NCI-H460 (cell line): ENCODE data around the gene XRCC3. TPM values are rescaled to one million over a fixed set of nuclear protein-coding genes. Genes with fewer than 3 reads are reported as not detected.
"Not testable (repeated sequence)": the region's sequence is repeated elsewhere in the genome, so short reads cannot be mapped to it uniquely, and the experiment has no call there.

Experiments
- DNase-seq: peaks from one replicate; pipeline ENCODE4 v3.0.0-alpha.2; 2016; ENCODE audit warnings: low read depth; ENCODE audit errors: extremely low read depth
- total RNA-seq: library from RNA; depleted of rRNA; stranded (reverse); fragments of >200 nt; shearing (Covaris generic); gene quantifications from 2 replicates; pipeline ENCODE4 v1.2.3, GENCODE V29; 2014

Gene XRCC3
- total RNA-seq, 1 experiment from 2014 or later, result 28.6 TPM

DNA sequence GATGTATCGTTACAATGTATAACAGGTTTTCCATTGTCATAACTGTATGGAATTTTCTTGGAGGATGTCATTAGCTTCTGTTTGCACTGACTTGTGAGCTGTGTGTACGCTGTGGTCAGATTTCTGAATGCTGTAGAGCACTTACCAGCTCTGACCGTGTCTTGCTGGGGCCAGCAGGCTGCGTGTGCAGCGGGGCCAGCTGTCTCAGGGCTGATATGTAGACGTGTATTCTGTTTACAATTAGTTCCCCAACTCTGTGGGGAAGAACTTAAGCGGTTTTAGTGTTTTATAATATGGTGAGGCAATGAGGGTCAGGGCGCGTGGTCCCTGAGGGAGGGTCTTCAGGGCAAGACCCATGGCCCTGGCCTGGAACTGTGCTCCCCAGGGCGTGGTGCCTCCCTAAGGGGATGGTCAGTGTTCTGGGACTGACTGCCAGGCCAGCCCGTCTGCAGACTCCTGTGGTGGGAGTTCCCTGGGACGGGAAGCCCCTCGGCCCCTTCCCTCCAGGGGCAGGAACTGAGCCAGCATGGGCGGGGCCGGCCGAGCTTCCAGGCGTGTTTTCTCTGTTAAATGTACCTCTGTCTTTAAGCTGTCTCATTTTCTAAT, 18.7 kb downstream of the XRCC3 start:
- DNase-seq, result no peak

DNA sequence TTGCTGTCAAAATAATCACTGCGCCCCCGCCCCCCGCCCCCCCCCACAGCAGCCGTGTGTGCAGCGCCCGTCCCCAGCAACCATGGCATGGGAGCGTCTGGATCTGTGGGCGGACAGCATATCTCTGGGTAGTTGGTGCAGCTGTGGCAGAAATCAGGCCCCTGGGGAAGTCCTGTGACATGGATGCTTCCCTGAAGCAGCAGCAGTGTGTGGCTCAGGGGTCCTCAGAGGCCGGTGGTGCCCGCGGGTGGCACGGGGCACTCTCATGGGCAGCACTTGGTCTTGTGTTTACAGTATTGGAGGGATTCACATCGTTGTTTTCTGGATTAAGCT, 19.2 kb downstream of the XRCC3 start:
- DNase-seq, result no peak

DNA sequence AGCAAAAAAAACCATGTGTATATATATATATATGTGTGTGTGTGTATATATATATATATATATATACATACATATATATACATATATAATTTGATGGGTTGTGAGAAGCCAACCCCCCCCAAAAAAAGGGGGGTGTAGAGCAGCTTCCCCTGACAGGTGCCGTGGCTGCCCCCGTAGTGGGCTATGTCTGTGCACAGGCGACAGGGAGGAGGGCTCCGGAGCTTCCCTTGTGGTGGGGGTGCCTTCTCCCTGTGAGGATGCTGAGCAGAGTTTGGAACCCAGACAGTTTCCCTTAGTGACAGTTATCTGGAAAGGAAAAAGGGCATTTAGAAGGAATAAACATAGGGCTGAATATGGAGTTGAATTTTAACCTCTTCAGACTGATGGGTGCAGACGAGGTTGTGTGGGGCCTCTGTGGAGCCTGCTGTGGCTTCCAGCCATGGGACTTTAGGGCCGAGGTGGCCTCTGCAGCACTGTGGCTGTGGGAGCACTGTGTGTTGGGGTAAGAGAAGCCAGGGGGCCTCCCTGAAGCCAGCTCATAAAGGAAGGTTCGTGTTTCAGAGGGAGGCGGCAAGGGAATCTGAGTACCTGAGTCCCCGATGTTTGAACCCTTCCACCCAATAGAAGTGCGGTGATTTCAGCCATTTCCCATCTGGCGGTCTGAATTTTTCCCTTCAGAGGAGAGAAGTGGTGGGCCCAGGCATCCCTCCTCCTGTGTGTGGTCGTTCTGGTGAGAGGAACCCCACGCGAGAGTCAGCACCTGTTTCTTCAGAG, 19.8 kb downstream of the XRCC3 start:
- DNase-seq, result no peak

DNA sequence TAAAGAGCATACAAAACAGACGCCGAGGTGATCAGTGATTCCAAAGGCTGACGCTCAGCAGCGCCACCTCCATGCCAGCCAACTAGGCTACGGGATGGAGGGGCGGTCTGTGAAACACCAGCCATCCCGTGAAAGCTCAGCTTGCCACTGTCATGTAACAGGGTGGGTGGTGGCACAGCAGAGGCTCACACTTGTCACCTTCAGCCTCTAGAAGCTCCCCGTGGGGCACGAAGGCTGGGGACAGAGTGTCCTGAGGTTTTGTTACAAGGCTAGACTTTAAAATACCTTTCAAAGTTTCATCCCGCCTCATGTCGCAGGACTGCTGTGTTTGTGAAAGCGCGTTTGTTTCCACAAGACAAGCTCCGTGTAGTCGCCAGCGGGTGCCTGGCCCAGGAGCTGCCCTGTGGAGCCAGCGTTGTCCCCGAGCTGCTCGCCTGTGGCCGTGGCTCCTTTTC, 20.7 kb downstream of the XRCC3 start:
- no peak for DNase-seq

DNA sequence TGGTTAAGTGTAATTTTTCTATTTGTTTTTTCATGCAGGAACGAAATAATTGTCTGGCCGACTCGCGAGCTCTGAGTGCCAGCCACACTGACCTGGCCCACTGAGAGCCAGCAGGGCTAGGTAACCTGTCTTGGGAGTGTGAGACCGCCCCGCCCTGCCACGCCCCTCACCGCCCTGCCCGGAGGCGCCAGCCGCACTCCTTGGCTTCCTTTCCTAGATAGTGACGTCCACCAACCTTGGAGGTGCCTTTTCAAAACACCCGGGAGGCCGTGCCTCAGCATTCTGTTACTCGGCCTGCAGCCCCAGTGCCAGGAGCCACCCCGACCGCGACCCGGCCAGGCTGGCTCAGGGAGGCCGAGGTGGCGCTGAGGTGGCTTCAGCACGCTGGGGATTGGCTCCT, 21.7 kb downstream of the XRCC3 start:
- DNase-seq, result no peak

DNA sequence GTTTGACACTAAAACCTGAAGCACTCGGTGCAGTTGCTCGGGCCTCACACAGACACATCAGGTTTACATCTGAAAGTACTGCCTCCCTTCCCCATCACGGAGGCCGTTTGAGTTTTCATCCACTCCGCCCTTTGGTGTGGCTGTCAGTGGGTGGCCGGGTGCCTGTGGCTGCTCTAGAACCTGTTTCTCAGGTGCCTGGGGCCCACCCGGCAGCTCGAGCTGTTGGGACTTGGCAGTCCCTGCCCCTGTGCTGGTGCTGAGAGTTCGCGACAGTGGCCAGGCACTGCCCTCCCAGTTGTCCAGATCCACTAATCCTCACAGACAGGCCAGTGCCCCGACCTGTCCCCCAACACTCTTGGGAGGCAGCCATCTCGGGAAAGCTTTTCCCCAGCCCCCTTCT, 22.4 kb downstream of the XRCC3 start:
- DNase-seq, result no peak

DNA sequence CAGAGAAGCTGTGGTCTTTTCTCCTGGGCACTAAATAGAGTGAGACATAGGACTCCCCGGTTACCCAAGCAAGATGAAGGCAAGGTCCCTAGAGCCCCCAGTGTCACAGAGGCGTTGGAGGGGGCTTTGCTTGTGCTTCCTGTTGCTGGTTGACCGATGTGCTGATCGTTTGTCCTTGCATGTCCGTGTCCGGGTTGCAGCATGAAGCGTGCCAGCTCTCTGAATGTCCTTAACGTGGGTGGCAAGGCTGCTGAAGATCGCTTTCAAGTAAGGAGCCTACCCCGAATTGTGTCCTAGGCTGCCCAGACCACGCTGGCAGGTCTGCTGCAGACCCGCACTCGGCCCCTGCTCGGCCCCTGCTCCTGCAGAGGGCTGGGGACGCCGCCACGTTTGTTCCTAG, 23.1 kb downstream of the XRCC3 start:
- no peak for DNase-seq

DNA sequence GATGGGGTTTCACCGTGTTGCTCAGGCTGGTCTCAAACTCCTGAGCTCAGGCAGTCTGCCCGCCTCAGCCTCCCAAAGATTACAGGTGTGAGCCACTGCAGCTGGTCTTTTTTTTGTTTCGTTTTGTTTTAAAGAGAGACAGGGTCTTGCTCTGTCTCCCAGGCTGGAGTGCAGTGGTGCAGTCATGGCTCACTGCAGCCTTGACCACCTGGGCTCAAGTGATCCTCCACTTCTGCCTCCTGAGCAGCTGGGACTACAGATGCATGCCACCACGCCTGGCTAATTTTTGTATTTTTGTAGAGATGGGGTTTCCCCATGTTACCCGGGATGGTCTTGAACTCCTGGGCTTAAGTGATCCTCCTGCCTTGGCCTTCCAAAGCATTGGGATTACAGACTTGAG, 23.6 kb downstream of the XRCC3 start:
- DNase-seq, result not testable (repeated sequence)

DNA sequence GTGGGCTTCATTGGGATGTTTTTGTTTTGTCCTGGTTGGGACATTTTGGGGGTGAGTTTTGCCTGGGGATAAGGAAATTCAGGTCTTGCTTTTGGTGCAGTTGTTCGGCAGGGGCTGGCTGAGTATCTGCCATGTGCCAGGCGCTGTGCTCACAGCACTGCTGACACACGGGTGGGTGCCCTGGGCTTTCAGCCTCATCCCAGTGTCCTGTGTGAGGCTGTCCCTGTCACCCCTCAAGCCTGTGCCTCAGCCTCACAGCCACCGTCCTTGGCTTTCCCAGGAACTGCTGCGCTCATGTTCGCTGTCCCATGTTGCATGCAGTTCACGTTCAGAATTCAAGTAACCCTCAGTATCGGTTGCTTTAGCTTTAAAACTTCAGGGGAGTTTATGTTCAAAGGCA, 24.9 kb downstream of the XRCC3 start:
- no peak for DNase-seq

DNA sequence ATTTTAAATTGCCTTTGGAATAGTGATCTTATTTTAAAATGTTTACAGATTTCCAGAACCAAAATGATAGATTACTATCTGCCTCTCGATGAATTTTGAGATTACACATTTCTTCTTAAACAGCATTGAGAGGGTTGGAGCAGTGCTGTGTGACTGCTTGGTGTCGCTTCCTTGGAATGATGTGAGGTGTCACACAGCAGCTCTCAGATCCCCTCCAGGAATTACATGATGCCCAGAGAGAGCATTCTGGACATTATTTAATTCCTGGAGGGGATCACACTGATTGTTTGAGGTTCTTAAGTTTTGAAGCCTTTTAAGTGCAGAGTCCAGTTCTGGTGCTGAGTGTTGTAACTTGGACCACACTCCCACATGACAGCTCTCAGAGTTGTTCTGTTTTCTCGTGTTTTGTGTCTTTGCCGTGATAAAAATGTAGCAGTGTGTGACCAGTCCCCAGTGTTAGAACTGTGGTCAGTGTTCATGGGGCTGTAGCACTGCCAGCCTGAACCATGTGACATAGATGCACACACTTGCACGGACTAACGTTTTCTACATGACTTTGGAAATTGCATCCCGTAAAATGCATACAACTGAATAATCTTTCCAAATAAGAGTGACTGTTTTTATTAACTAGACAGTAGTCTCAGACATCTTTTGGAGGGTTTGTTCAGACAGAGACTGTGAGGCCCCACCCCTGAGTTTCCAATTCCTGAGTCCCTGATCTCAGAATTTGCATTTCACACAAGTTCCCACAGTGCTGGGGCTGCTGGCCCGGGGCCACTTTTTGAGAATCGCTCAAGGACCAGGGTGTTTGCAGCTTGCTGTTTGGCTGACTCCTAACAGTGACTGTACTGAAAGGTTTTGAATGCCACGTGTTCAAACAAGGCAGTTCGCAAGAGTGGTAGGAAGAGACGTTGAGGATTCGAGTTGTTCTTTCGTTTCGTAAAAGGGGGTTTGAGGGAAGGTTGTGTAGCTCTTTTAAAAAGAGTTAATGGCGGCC, 26.0 kb downstream of the XRCC3 start:
- no peak for DNase-seq

DNA sequence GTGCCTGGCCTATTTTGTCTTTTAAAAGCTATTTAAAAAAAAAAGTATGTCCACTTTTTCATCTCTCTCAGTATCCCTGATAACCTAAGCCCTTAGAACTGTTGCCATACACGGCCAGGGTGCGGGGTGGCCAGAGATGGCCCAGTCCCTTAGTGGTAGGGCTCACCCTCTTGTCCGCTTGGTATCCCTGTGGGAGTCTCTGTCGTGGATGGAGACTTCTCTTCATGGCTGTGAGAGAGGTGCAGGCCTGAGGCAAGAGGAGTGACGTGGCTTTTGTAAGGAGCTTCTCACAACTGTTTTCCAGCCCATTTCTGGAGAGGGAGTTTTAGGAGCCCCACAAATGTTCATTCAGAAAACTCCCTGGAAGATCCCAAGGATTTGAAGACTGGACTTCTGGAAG, 26.8 kb downstream of the XRCC3 start:
- no peak for DNase-seq

DNA sequence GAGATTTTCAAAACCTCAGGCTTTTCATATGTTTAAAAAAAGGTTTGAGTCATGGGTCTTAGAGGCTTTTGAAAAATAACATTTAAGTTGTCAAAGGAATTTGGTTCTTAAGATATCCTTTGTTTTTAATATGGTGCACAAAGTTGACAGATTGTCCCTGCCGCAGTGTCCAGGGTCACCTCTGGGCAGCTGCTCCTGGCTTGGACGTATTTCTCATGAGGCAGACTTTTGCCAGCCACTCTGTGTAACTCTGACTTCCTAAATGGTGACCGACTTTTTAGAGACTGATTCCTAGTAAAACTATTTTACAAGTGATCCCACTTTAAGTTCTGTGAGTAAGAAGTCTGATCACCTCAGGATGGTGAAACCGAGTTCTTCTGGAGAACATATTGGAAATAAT, 27.5 kb downstream of the XRCC3 start:
- no peak for DNase-seq

DNA sequence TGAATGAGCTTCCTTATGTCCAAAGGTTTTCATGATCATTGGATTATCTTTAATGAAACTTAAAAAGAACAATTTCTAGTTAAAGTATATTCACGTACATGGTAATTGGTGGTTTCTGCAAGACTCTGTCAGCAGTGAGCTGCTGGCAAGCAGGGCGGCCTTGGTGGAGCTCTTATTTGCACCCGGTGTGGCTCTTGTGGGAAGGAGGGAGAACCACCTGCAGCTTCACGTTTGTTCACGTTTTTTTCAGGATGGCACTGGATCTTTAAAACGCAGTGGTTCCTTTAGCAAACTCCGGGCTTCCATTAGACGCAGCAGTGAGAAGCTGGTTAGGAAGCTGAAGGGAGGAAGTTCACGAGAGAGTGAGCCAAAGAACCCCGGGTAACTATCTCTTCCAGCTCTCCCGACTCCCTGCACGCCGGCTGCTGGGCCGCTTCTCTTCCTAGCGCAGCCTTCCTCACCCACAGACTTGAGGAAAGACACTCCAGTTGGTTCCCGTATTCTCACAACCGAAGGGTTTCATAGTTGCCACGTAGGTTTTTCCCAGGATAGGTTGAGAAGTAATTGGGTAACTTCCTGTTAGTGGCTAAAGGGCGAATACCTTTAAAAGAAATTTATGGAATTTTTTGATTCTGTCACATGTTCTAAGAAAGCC, 28.3 kb downstream of the XRCC3 start:
- DNase-seq, result no peak

DNA sequence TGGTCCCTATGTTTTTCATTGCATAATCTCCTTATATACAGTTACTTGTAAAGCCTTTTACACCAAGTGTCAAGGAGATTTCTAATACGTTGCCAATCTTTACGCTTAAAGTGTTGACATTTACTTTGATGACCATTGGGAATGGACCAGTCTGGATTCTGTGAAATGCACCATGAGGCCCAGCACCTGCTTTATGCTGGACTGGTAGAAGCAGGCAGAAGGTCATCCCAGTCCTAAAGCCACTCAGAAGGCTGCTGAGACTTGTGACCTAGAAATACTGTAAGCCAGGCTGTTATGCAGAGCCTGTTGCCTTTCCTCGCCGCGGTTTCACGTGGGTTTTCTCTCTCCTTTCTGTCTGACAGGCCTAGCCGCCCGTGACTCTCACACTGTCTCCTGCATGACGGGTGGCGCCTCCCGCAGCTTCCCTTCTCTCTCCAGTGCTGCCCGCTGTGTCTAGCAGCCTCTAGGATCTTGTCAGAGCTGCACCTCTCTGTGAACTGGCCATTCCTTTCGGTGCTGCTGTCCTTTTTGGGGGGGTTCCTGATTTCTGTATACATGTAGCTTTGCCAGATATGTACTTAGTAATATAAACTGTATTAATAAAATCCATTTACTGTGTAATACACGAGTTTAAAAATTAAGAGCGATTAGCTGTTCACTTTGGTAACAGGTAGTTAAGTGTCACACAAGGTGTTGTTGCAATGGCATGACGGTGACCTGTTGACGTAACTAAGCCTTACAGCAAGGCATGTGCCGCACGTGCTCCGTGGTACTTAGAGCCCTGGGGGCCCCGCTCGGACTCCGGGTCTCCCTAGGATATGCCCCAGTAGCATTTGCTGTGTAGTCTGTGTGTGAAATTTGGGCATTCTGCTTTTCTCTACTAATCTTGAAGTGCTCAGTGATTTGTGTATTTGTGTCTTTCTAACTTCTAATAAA, 29.7 kb downstream of the XRCC3 start:
- no peak for DNase-seq

DNA sequence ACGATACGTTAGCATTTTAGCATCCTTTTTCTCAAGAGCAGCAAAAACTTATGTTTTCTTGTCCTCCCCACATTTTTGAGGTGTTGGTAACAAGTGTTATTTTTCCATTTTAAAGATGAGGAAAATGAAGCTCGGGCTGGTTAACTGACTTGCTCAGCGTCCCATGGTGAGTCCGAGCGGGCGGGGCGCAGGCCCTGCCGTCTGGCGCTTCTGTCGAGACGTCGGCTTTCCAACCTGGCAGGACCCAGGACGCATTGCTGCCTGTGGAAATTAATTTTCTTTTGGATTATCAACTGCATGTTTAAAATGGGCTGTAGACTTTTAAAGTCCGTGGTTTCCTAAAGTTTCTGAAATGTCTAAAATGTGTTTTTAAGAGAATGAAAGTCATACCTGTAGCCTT, 30.4 kb downstream of the XRCC3 start:
- no peak for DNase-seq

DNA sequence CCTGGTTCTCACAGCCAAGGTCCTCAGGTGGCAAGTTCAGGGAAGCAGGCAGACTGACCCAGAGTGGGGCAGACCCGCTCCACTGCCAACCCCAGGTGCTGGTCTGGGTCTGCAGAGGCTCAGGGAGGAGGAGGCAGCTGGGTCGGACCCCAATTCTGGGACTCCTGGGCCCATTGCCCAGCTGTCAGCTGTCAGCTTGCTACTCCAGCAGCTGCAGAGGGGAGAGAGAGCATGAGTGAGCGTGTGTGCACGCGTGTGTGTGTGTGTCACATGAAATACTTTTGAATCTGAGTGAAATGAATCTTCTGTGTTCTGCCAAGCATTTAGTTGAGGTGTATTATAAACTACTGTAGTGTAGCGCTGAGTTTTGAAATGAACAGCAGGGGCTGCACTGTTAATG, 30.8 kb downstream of the XRCC3 start:
- DNase-seq, result no peak

DNA sequence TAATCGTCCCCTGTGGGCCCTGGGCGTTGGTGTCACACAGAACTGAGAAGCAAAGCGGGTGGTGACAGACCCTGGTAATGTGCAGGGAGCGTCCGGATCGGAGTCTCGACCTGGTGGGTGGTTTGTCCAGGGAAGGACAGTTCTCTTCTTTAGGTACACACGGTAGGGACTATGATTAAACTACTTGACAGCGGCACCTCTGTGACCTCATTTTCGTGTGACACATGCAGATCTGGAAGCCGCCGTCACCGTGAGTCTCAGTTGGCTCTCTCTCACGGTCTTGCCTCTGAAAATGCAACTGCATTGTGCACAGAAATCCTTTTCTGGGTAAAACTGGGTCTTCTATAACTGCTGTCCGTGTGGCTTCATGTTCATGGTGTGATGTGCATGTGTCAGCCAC, 32.1 kb downstream of the XRCC3 start:
- DNase-seq, result no peak

DNA sequence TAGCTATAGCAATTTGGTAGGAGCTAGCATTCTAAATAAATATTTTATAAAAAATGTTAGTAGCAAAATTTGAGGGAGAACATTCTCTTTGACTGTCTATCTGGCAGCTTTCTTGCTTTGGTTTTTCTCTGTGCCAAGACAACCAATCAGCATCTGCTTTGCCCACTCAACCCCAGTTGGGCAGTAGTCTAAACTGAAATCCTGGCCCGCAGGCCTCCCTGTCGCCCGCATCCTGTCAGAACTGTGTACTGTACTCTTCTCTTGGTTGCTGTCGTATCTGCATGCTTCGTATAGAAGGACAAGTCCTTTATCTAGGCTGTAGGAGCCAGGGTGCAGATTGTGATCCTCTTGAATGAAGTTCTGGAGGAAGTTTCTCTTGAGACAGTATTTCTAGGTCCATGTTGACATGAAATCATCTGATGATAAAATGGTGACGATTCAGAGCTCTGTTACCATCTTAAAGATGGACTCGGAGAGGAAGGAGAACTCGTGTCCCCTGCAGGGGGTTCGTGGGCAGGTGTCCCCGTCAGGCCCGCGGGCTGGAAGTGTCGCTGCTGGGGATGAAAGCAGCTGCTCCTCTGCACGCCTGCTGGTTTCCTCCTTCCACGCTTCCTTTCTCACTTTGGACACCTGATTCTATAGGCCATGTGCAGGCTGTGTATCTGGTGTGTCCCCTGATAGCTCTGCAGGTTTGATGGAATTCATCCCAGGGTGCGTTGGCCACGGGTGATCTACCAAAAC, 34.6 kb downstream of the XRCC3 start:
- DNase-seq, result no peak

DNA sequence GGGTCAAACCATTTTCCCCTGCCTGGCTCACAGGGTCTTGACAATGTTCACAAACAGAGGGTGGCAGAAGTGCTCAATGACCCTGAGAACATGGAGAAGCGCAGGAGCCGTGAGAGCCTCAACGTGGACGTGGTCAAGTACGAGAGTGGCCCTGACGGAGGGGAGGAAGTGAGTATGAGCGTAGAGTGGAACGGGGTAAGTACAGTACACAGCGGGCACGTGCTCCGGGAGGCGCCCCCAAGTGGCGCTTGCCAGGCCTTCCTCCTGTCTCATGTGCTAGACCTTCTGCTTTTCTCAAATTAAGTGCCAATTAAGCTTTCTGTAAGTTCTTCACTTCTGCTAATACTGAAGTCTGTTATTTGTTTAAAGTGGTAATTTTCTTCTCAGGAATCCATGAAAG, 35.9 kb downstream of the XRCC3 start:
- DNase-seq, result peak; percentile 23
